ENCODE results near the gene MCM5.

DNA sequence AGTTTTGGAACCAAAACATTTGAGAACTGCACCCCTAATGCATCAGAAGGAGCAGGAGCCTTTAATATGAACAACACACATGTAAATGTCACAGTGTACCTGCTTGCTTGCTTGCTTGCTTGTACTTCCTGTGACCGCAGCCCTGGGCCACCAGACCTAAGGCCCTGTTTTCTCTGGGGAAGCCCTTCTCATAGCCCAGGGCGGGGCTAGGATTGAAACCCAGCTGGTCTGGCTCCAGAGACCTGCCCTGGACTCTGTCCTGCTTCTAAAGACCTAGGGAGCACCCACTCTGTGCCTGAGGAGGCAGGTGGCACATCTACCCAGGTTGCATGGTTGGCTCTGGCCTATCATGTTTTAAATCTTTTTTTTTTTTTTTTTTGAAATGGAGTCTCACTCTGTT lies 7.6 kb upstream of the MCM5 start:
- TF ChIP-seq, protein P1, sequence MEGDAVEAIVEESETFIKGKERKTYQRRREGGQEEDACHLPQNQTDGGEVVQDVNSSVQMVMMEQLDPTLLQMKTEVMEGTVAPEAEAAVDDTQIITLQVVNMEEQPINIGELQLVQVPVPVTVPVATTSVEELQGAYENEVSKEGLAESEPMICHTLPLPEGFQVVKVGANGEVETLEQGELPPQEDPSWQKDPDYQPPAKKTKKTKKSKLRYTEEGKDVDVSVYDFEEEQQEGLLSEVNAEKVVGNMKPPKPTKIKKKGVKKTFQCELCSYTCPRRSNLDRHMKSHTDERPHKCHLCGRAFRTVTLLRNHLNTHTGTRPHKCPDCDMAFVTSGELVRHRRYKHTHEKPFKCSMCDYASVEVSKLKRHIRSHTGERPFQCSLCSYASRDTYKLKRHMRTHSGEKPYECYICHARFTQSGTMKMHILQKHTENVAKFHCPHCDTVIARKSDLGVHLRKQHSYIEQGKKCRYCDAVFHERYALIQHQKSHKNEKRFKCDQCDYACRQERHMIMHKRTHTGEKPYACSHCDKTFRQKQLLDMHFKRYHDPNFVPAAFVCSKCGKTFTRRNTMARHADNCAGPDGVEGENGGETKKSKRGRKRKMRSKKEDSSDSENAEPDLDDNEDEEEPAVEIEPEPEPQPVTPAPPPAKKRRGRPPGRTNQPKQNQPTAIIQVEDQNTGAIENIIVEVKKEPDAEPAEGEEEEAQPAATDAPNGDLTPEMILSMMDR (IDR thresholded peaks at IDR 0.05): no peak
- TF ChIP-seq POLR2A (IDR thresholded peaks at IDR 0.05): no peak
